ENCODE measurements around the gene AFDN.

Gene AFDN

GRCh38 chr6:167919349-167919748 is 92.6 kb downstream of the AFDN start:
- peaks cover 22% of the 10 kb centered on the region; the same call in 1 of the 2 replicates for H3K36me3 ChIP-seq (ENCODE audit: insufficient read depth, low read length)
- H3K4me3 ChIP-seq (ENCODE audit: low read depth, low read length), result no peak overlapping the region

DNA sequence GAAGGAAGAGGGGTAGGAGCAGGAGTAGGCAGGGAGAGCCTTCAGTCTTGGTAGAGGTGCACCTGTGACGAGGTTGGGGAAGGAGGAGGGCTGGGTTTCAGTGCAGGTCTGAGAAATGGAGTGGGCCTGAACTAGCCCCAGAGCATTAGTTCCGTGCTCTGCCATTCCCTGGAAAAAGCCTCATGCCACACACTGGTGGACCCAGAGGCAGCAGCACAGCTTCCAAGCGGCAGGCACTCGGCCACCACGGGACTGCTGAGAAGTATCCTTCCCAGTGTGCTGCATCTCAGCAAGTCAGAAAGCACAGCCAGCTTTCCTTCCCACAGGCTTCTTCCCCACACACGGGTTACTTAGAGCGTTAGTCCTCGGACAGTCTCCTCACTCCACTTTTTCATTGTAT is 93.5 kb downstream of the AFDN start:
- Histone ChIP-seq H3K4me3 (ENCODE audit: low read depth, low read length) (no peak overlapping the region), H3K36me3 (ENCODE audit: insufficient read depth, low read length) (peaks cover 24% of the 10 kb centered on the region; the same call in 1 of the 2 replicates), H3K79me2 (ENCODE audit: control insufficient read depth, insufficient read depth, low read length, unreplicated experiment) (no peaks in the 10 kb centered on the region), H3K4me1 (ENCODE audit: control insufficient read depth, insufficient read depth, low read length, unreplicated experiment) (no peaks in the 10 kb centered on the region), H3K27ac (ENCODE audit: low read depth, low read length) (no peak overlapping the region), H3K27me3 (ENCODE audit: insufficient read depth, low read length) (no peaks in the 10 kb centered on the region), H2AFZ (ENCODE audit: low read length, unreplicated experiment) (no peak overlapping the region)

More at GRCh38 chr6:167919349-167919748, 92.6 kb downstream of the AFDN start:
- H3K4me1 ChIP-seq (ENCODE audit: control insufficient read depth, insufficient read depth, low read length, unreplicated experiment), result no peaks in the 10 kb centered on the region
- no peak overlapping the region for H2AFZ ChIP-seq (ENCODE audit: low read length, unreplicated experiment)
- no peaks in the 10 kb centered on the region for H3K79me2 ChIP-seq (ENCODE audit: control insufficient read depth, insufficient read depth, low read length, unreplicated experiment)
- no peak overlapping the region for H3K27ac ChIP-seq (ENCODE audit: low read depth, low read length)
- H3K27me3 ChIP-seq (ENCODE audit: insufficient read depth, low read length), result no peaks in the 10 kb centered on the region

DNA sequence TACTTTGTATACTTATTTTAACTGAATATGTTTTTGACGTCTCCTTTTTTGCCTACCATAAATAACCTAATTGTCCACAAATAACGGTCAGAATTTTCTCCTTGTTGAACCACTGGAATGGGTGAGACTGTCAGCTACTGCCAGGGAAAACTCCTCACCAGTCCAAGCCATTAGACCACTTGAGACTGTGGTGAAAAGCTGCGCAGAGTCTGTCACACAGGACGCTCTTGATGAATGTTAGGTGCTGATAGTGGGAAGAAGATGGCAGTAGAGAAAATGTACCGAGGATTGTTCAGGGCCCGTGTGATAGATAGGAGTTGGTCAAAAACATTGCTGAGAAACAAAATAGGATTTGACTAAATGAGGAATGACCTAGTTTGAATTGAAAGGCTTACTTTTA is 95.1 kb downstream of the AFDN start:
- H3K27ac ChIP-seq (ENCODE audit: low read depth, low read length), result no peak overlapping the region
- no peaks in the 10 kb centered on the region for H3K79me2 ChIP-seq (ENCODE audit: control insufficient read depth, insufficient read depth, low read length, unreplicated experiment)
- peaks cover 24% of the 10 kb centered on the region; the same call in 1 of the 2 replicates for H3K36me3 ChIP-seq (ENCODE audit: insufficient read depth, low read length)
- no peaks in the 10 kb centered on the region for H3K4me1 ChIP-seq (ENCODE audit: control insufficient read depth, insufficient read depth, low read length, unreplicated experiment)
- H3K27me3 ChIP-seq (ENCODE audit: insufficient read depth, low read length), result no peaks in the 10 kb centered on the region
- no peak overlapping the region for H2AFZ ChIP-seq (ENCODE audit: low read length, unreplicated experiment)
- H3K4me3 ChIP-seq (ENCODE audit: low read depth, low read length), result no peak overlapping the region

DNA sequence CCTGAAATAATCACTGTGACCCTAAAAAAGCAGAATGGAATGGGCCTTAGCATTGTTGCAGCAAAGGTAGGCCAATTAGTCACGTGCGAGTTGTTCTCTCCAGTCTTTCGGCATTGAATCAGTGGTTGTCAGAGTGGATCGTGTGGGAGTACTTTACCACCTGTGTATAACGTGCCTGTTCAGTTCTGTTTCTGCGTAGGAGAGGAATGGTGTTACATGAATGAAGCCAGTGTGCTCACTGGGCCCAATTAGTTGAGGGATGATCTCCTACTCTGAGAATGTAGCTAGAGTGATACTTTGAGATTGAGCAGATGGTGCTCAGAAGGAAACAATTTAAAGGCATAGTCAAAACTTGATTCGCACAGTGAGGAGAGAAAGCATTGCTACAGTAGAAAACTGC is 98.3 kb downstream of the AFDN start:
- H2AFZ ChIP-seq (ENCODE audit: low read length, unreplicated experiment), result no peak overlapping the region
- no peaks in the 10 kb centered on the region for H3K27me3 ChIP-seq (ENCODE audit: insufficient read depth, low read length)
- no peaks in the 10 kb centered on the region for H3K79me2 ChIP-seq (ENCODE audit: control insufficient read depth, insufficient read depth, low read length, unreplicated experiment)
- H3K36me3 ChIP-seq (ENCODE audit: insufficient read depth, low read length), result peaks cover 14% of the 10 kb centered on the region; the same call in 1 of the 2 replicates
- peaks cover 2% of the 10 kb centered on the region for H3K4me1 ChIP-seq (ENCODE audit: control insufficient read depth, insufficient read depth, low read length, unreplicated experiment)
- no peak overlapping the region for H3K27ac ChIP-seq (ENCODE audit: low read depth, low read length)
- no peak overlapping the region for H3K4me3 ChIP-seq (ENCODE audit: low read depth, low read length)

- H3K4me3 ChIP-seq (ENCODE audit: low read depth, low read length), result no peak overlapping the region
- no peaks in the 10 kb centered on the region for H3K79me2 ChIP-seq (ENCODE audit: control insufficient read depth, insufficient read depth, low read length, unreplicated experiment)
- H3K27me3 ChIP-seq (ENCODE audit: insufficient read depth, low read length), result no peaks in the 10 kb centered on the region
- peaks cover 6% of the 10 kb centered on the region; the same call in 1 of the 2 replicates for H3K36me3 ChIP-seq (ENCODE audit: insufficient read depth, low read length)
- peaks cover 4% of the 10 kb centered on the region for H3K4me1 ChIP-seq (ENCODE audit: control insufficient read depth, insufficient read depth, low read length, unreplicated experiment)
- no peak overlapping the region for H2AFZ ChIP-seq (ENCODE audit: low read length, unreplicated experiment)
- no peak overlapping the region for H3K27ac ChIP-seq (ENCODE audit: low read depth, low read length)
These were observed 100.5 kb downstream of the AFDN start for GRCh38 chr6:167927246-167927645.

DNA sequence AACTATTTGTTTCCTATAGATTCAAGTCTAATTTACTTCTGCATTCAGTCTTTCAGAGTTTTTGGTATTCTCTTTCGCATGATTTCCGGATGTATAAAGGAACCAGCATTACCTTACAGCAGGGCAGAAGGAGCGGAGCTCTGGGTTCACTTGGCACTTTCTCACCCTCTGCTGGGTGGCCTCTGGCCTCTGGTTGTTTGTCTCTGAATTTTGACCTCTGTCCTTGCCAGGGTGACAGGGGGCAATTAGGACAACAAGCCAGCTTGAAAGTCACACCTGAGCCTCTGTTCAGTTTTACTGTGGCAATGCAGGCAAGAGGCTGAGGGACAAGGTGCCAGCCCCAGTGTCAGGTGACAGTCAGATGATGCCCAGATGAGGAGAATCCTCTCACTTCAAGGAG is 101.4 kb downstream of the AFDN start:
- Histone ChIP-seq H3K27ac (ENCODE audit: low read depth, low read length) (no peak overlapping the region), H3K27me3 (ENCODE audit: insufficient read depth, low read length) (no peaks in the 10 kb centered on the region), H3K4me1 (ENCODE audit: control insufficient read depth, insufficient read depth, low read length, unreplicated experiment) (peaks cover 4% of the 10 kb centered on the region), H2AFZ (ENCODE audit: low read length, unreplicated experiment) (no peak overlapping the region), H3K79me2 (ENCODE audit: control insufficient read depth, insufficient read depth, low read length, unreplicated experiment) (no peaks in the 10 kb centered on the region), H3K36me3 (ENCODE audit: insufficient read depth, low read length) (peaks cover 3% of the 10 kb centered on the region; the same call in 1 of the 2 replicates), H3K4me3 (ENCODE audit: low read depth, low read length) (no peak overlapping the region)

DNA sequence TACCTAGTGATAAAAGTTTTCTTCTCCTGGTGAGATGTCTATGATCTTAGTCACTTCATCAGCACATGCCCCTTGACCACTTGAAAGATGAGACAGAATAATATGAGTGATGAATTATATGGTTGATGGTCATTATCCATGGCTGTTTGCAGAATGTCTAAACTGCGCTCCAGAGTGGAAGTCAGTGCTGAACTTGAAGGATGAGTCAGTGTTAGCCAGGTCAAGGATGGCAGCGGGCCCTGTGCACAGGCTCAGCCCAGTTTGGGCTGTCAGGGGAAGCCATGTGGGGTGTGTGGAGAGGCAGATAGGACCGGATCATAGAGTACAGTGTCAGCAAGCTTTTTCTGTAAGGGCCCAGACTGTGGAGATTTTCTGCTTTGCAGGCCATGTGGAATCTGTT is 103.6 kb downstream of the AFDN start:
- H3K4me3 ChIP-seq (ENCODE audit: low read depth, low read length), result no peak overlapping the region
- H3K36me3 ChIP-seq (ENCODE audit: insufficient read depth, low read length), result no peaks in the 10 kb centered on the region; the same call in 1 of the 2 replicates
- H2AFZ ChIP-seq (ENCODE audit: low read length, unreplicated experiment), result no peak overlapping the region
- H3K27ac ChIP-seq (ENCODE audit: low read depth, low read length), result no peak overlapping the region
- no peaks in the 10 kb centered on the region for H3K27me3 ChIP-seq (ENCODE audit: insufficient read depth, low read length)
- H3K4me1 ChIP-seq (ENCODE audit: control insufficient read depth, insufficient read depth, low read length, unreplicated experiment), result peaks cover 4% of the 10 kb centered on the region
- no peaks in the 10 kb centered on the region for H3K79me2 ChIP-seq (ENCODE audit: control insufficient read depth, insufficient read depth, low read length, unreplicated experiment)

GRCh38 chr6:167932468-167933276 is 106.0 kb downstream of the AFDN start:
- Histone ChIP-seq H3K4me3 (ENCODE audit: low read depth, low read length) (no peak overlapping the region), H3K36me3 (ENCODE audit: insufficient read depth, low read length) (peaks cover 3% of the 10 kb centered on the region; the same call in 1 of the 2 replicates), H3K4me1 (ENCODE audit: control insufficient read depth, insufficient read depth, low read length, unreplicated experiment) (peaks cover 4% of the 10 kb centered on the region), H3K27ac (ENCODE audit: low read depth, low read length) (no peak overlapping the region), H3K79me2 (ENCODE audit: control insufficient read depth, insufficient read depth, low read length, unreplicated experiment) (no peaks in the 10 kb centered on the region), H3K27me3 (ENCODE audit: insufficient read depth, low read length) (no peaks in the 10 kb centered on the region), H2AFZ (ENCODE audit: low read length, unreplicated experiment) (no peak overlapping the region)

DNA sequence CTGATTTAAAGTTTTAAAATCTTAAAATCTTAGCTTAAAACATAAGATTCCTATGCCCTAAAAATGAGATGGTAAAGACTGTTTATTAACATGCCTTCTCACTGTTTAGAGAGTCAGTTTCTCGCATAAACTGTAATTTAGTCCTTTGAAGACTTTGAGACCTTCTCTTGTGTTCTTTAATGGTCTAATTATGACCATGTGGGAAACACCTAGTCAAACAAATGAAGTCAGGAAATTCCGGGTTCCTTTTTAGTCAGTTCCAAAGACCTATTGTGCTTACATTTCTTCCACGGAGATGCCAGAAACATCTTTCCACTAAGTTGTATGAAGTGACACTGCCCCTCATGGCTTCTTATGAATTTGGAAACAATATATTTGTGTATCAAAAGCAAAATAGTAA is 106.6 kb downstream of the AFDN start:
- Histone ChIP-seq H3K27me3 (ENCODE audit: insufficient read depth, low read length) (no peaks in the 10 kb centered on the region), H3K79me2 (ENCODE audit: control insufficient read depth, insufficient read depth, low read length, unreplicated experiment) (no peaks in the 10 kb centered on the region), H3K36me3 (ENCODE audit: insufficient read depth, low read length) (peaks cover 3% of the 10 kb centered on the region; the same call in 1 of the 2 replicates), H2AFZ (ENCODE audit: low read length, unreplicated experiment) (no peak overlapping the region), H3K27ac (ENCODE audit: low read depth, low read length) (no peak overlapping the region), H3K4me3 (ENCODE audit: low read depth, low read length) (no peak overlapping the region), H3K4me1 (ENCODE audit: control insufficient read depth, insufficient read depth, low read length, unreplicated experiment) (peaks cover 4% of the 10 kb centered on the region)

DNA sequence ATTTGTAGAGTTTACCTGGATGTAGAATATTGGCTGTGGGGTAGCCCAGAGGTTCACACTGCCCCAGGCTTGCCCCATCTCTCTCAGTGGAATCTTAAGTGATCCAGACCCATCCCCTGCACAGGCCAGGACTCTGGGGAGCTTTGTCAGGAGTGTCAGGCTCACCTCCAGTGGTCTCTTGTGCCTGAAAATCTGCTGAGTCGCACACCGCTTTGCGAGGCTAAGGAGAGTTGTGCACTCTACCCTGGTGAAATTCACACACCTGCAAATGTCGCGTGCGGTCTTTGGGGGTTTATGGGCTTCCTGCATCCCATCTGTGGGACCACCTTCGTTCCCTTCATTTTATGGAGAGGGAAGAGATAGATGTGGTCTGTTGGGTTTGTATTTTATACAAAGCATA is 107.1 kb downstream of the AFDN start:
- Histone ChIP-seq H3K27ac (ENCODE audit: low read depth, low read length) (no peak overlapping the region), H3K4me3 (ENCODE audit: low read depth, low read length) (no peak overlapping the region), H3K4me1 (ENCODE audit: control insufficient read depth, insufficient read depth, low read length, unreplicated experiment) (peaks cover 4% of the 10 kb centered on the region), H3K79me2 (ENCODE audit: control insufficient read depth, insufficient read depth, low read length, unreplicated experiment) (no peaks in the 10 kb centered on the region), H3K36me3 (ENCODE audit: insufficient read depth, low read length) (peaks cover 3% of the 10 kb centered on the region; the same call in 1 of the 2 replicates), H3K27me3 (ENCODE audit: insufficient read depth, low read length) (no peaks in the 10 kb centered on the region), H2AFZ (ENCODE audit: low read length, unreplicated experiment) (no peak overlapping the region)

DNA sequence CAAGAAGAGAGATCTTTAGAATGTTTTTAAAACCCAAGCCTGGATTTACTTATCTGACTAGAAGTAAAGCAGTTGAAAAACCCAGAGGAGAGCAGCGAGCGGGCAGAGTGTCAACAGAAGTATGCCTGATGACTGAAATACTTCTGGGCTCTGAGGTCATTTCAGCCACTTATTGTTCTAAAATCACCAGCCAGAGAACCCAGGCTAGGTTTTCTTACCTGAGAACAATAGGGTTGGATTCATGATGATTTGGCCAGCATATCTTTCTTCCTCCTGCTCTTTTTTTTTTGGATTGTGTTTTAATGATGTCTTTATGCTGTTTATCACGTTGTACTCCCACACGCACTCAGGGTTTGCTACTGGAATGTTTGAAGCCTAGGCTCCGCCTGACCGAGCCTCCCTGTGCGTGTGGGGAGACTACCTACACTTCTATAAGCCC is 107.7 kb downstream of the AFDN start:
- Histone ChIP-seq H3K79me2 (ENCODE audit: control insufficient read depth, insufficient read depth, low read length, unreplicated experiment) (no peaks in the 10 kb centered on the region), H3K4me3 (ENCODE audit: low read depth, low read length) (no peak overlapping the region), H3K27me3 (ENCODE audit: insufficient read depth, low read length) (no peaks in the 10 kb centered on the region), H3K4me1 (ENCODE audit: control insufficient read depth, insufficient read depth, low read length, unreplicated experiment) (peaks cover 4% of the 10 kb centered on the region), H3K36me3 (ENCODE audit: insufficient read depth, low read length) (peaks cover 3% of the 10 kb centered on the region; the same call in 1 of the 2 replicates), H2AFZ (ENCODE audit: low read length, unreplicated experiment) (no peak overlapping the region), H3K27ac (ENCODE audit: low read depth, low read length) (no peak overlapping the region)
